Measurements from ENCODE around the gene ANKRD33B. TPM values are rescaled to one million over a fixed set of nuclear protein-coding genes. Genes with fewer than 3 reads are reported as not detected.

The ANKRD33B gene
- polyA plus RNA-seq, 1 experiment = 3.4 TPM

- H3K4me3 ChIP-seq (ENCODE audit: low read depth, low read length) = 0 out of 2 replicates have a peak overlapping the region, but pooled peaks have one; percentile 1
- CTCF ChIA-PET = interaction anchor here (0.7 kb wide), 1 partner anchor 61 kb away, joined by 3 read pairs; no protein-coding TSS in a partner anchor
- POLR2A ChIA-PET = no interaction called here
These were observed 36.5 kb upstream of the ANKRD33B start for GRCh38 chr5:10527281-10527950.

GRCh38 chr5:10528056-10528816 is 35.6 kb upstream of the ANKRD33B start:
- POLR2A ChIA-PET = no interaction called here
- CTCF ChIA-PET = interaction anchor here (1.2 to 1.3 kb wide), 2 partner anchors 16 to 100 kb away, joined by 3 to 4 read pairs; no protein-coding TSS in a partner anchor

More at GRCh38 chr5:10527281-10527950, 36.5 kb upstream of the ANKRD33B start:
- TF ChIP-seq CTCF (IDR thresholded peaks at IDR 0.05; ENCODE audit: insufficient read depth, low read depth, low read length) = no peak
- DNase-seq (ENCODE audit: low read depth) = no peak
- Histone ChIP-seq H3K36me3 (ENCODE audit: control insufficient read depth, insufficient read depth, low read length) (no peaks in the 10 kb centered on the region), H3K27me3 (ENCODE audit: control insufficient read depth, insufficient read depth, low read length) (no peaks in the 10 kb centered on the region)

GRCh38 chr5:10528827-10529226 is 35.0 kb upstream of the ANKRD33B start:
- ChIA-PET POLR2A (no interaction called here), CTCF (interaction anchor here (1.2 to 1.5 kb wide), 3 partner anchors 15 to 99 kb away, joined by 3 to 4 read pairs (median 3); no protein-coding TSS in a partner anchor)
- TF ChIP-seq CTCF (IDR thresholded peaks at IDR 0.05; ENCODE audit: insufficient read depth, low read depth, low read length) = no peak
- H3K4me3 ChIP-seq (ENCODE audit: low read depth, low read length) = no peak overlapping the region
- H3K27me3 ChIP-seq (ENCODE audit: control insufficient read depth, insufficient read depth, low read length) = no peaks in the 10 kb centered on the region
- no peaks in the 10 kb centered on the region for H3K36me3 ChIP-seq (ENCODE audit: control insufficient read depth, insufficient read depth, low read length)
- no peak for DNase-seq (ENCODE audit: low read depth)

More at GRCh38 chr5:10528056-10528816, 35.6 kb upstream of the ANKRD33B start:
- H3K27me3 ChIP-seq (ENCODE audit: control insufficient read depth, insufficient read depth, low read length) = no peaks in the 10 kb centered on the region
- DNase-seq (ENCODE audit: low read depth) = peak; percentile 73
- H3K4me3 ChIP-seq (ENCODE audit: low read depth, low read length) = 0 out of 2 replicates have a peak overlapping the region, but pooled peaks have one; percentile 1
- TF ChIP-seq CTCF (IDR thresholded peaks at IDR 0.05; ENCODE audit: insufficient read depth, low read depth, low read length) = 0 out of 2 replicates have a peak, but pooled peaks have one; percentile 5
- no peaks in the 10 kb centered on the region for H3K36me3 ChIP-seq (ENCODE audit: control insufficient read depth, insufficient read depth, low read length)

- DNase-seq (ENCODE audit: low read depth) = no peak
- ChIA-PET CTCF (interaction anchor here (0.9 kb wide), 1 partner anchor 97 kb away, joined by 3 read pairs; no protein-coding TSS in a partner anchor), POLR2A (no interaction called here)
- TF ChIP-seq CTCF (IDR thresholded peaks at IDR 0.05; ENCODE audit: insufficient read depth, low read depth, low read length) = no peak
- Histone ChIP-seq H3K4me3 (ENCODE audit: low read depth, low read length) (no peak overlapping the region), H3K27me3 (ENCODE audit: control insufficient read depth, insufficient read depth, low read length) (no peaks in the 10 kb centered on the region), H3K36me3 (ENCODE audit: control insufficient read depth, insufficient read depth, low read length) (no peaks in the 10 kb centered on the region)
These were observed 33.1 kb upstream of the ANKRD33B start for GRCh38 chr5:10530601-10531320.
